ENCODE measurements around the gene GPD1L. TPM values are rescaled to one million over a fixed set of nuclear protein-coding genes. Genes with fewer than 3 reads are reported as not detected.
A peak's percentile ranks its signal among the peaks of the same experiment; 100 is the strongest.
"Not testable (repeated sequence)": the region's sequence is repeated elsewhere in the genome, so short reads cannot be mapped to it uniquely, and the experiment has no call there.

GPD1L gene
- total RNA-seq (2014; rRNA removed; shearing (Covaris generic)), result 11.9 and 16.5 TPM in 2 replicates
- polyA plus RNA-seq (2015; cell fraction: cytosol; rRNA removed), result 10.5 and 11.7 TPM in 2 replicates
- 8.6 and 11.3 TPM in 2 replicates for polyA plus RNA-seq (2015; cell fraction: nucleus; rRNA removed)

DNA sequence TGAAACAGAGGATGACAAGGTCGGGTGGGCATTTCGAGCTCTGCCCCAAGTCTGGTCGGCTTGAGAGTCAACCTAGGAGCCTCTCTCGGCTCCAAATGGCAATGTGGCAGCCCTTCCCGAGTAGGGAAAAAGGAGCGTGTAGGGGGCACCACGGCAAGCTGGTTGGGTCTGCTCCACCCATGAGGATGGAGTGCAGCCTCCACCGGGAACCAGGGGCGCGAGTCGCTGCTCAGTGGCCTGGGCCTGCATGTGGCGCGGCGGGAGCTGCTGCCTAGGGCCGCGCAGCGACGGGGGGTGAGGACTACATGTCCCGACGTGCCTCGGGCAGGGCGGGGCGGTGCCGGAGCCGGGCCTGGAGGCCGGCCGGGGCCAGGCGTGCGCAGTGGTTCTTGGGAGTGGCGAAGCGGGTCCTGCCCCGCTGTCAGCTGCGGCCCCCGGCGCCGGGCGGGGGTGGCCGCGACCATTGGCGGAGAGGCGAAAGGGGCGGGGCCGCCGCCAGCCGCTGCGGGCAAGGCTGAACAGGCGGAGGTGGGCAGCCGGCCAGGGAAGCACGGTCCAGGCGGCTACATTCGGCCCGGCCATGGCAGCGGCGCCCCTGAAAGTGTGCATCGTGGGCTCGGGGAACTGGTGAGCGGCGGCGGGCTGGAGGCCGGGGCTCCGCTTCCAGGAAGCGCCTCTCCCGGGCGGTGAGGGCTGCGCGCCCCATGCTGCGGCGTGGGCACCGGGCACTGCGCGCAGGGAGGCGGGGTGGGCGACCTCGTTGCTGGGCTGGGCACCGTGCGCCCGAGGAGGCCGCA, at the start of gene GPD1L:
Gene GPD1L, plus strand, starts transcription at position 489 of the 797 bp plus-strand sequence. Its CDS starts 92 bp downstream, at position 581.
- peak; percentile 95 for DNase-seq (ENCODE audit: low read depth)

DNA sequence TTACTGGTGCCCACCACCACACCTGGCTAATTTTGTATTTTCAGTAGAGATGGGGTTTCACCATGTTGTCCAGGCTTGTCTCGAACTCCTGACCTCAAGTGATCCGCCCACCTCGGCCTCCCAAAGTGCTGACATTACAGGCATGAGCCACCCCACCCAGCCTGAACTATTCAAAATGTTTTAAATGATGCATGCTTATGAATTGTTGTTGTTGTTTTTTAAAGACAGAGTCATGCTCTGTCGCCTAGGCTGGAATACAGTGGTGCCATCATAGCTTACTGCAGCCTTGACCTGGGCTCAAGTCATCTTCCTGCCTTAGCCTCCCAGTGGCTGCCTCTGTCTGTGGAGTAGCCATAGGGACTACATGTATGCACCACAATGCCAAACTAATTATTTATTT, 48.0 kb upstream of the GPD1L start:
- DNase-seq (ENCODE audit: low read depth), result not testable (repeated sequence)

DNA sequence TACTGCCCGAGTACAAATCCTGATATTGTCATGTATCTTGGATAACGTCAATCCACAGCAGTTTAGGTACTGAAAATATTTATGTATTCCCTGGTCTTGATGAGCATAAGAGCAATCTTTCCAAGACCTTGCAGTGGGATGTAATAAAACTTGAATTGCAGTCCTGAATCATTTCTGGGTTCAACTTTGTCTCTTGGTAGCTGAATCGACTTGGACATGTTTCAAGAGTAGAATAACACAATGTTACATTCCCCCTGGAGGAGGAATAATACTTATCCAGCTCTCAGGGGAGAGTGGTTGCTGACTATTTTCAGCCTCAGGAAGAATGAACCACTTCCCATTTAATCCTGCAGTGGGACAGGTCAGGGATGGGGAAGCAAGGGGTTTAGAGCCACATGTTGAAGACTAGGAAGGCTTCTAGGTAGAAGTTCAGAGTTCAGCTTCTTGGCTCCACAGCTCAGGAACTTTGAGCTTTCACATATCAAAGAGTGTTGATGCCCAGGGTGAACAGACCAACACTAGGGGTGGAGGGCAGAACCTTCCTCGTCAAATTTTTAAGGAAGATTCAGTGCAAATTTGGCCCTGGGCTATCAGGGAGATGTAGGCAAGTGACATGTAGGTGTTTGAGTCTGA, 43.4 kb upstream of the GPD1L start:
- no peak for DNase-seq (ENCODE audit: low read depth)

DNA sequence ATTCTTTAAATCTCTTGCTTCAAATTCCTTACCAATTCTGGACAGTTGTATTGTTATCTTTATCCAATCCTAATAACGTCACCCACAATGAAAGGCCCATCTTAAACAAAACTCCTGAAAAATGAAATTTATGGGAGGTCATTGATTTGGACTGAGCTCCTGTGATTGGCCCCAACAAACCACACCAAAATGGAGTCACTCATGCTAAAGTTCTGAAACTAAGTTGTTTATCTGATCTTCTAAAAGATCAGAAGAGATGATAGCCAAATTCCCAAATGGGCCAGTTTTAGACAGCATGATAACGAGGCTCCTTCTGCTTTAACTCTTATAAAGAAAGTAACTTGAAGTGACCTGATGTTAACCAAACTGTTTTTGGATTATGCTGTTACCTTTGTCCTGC, 39.7 kb upstream of the GPD1L start:
- no peak for DNase-seq (ENCODE audit: low read depth)

DNA sequence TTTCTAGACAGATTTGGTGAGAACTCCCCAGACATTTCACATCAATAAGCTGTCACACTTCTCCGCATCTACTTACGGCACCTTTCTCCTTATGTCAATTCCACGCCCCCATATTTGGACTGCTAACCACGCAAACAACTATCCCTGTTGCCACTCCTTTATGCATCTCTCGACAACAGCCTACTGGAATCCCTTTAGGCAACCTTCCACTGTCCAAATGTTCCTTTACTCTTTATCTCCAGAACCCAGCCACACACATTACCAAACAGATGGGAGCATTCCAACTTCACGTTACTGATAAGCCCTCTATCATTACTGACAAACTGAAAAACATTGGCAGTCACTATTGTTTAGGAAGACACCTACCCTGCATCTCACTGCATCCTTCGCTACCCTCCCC, 32.2 kb upstream of the GPD1L start:
- DNase-seq (ENCODE audit: low read depth), result not testable (repeated sequence)

DNA sequence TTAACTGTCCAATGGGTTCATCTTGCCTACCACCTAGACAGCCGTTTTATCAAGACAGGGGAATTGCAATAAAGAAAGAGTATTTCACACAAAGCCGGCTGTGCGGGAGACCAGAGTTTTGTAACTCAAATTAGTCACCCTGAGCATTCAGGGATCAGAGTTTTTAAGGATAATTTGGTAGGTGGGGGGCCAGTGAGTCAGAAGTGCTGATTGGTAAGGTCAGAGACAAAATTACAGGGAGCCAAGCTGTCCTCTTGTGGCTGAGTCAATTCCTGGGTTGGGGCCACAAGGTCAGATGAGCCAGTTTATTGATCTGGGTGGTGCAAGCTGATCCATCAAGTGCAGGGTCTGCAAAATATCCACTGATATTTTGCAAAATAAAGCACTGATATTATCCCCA, 29.9 kb upstream of the GPD1L start:
- DNase-seq (ENCODE audit: low read depth), result peak; percentile 68

DNA sequence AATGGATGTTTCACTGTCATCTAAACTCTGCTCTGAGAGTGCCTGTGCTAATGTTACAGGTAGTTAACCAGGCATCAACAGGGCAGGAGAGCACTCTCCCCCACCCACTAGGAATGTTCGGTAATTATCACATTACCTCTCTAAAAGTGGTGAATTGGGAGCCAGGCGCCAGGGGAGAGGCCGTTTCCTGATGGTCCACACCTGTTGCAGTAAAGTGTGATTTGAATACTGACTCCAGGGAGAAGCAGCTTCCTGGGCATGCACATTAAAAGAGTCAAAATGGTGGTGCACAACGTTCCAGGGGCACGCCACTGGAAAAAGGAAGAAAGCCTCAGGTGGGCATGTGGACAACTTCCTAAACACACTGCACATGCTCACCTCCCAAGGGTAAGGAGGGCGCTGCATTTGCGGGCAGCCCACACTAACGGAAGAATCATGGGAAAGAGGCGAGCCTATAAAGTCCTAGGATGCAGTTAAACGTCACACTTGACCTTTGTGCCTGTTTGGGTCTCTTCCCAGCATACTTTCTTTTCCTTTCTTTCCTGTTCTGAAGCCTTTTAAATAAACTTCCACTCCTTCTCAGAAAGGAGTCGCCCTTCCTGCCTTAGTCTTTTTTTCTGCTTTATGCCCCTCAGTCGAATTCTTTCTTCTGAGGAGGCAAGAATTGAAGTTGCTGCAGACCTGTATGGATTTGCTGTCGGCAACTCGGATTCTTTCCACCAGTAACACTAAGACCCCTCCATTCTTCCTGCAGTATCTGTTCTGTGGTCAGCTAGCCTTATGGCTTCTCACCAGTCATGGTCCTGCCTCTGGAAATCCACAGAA, 28.9 kb upstream of the GPD1L start:
- no peak for DNase-seq (ENCODE audit: low read depth)

DNA sequence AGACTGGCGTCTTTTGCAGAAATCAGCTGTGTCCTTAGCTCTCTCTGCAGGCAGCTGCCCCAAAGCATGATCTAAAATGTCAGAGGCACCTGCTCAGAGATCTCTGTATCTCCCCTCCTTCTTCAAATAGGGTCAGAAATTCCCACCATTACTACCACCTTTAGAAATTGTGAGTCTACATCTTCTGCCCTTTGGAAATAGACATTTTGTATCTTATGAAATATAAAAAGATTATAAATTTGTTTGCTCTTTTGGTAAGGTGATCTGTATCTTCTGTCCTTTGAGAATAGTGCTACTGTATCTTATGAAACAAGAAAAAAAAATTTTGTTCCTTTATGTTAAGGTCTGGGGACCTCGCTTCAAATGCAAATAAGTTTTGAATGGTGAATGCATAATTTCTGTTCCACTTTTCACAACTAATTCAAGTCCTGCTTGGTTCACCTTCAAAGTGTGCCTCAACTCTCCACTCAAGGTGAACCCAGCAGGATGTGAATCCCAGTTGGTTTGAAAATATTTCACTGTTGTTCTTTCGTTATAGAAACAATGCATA, 28.3 kb upstream of the GPD1L start:
- no peak for DNase-seq (ENCODE audit: low read depth)

DNA sequence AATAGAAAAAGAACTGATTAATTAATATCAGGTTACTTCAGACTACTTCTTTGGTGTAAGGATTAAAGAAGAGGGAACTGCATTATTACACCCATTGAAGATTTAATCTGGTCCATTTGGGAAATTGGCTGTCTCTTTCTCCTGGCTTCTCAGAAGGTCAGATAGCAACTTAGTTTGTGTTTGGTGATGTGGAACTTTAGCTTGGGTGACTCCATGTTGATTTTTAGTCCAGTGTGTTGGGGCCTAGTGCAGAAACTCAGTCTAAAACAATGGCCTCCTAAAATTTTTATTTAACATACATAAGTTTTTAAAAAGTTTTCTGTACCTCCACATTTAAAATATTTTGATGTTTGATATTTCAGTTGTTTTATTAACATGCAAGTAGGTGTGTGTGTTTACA, 27.6 kb upstream of the GPD1L start:
- DNase-seq (ENCODE audit: low read depth), result no peak

DNA sequence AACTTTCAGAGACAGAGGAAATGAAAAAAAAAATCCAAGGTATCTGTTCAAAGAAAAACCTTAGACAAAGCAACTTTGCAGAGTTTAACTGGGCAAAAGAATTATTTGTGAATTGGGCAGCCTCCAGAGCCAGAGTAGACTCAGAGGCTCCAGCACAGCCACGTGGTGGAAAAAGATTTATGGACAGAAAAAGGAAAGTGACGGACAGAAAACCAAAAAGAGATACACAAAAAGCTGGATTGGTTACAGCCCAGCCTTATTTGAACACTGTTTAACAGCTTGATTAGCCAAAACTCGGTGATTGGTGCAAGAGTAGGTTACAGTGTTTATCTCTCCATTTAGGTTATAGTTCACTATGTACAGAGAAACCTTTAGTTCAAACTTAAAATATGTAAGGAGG, 23.7 kb upstream of the GPD1L start:
- no peak for DNase-seq (ENCODE audit: low read depth)

DNA sequence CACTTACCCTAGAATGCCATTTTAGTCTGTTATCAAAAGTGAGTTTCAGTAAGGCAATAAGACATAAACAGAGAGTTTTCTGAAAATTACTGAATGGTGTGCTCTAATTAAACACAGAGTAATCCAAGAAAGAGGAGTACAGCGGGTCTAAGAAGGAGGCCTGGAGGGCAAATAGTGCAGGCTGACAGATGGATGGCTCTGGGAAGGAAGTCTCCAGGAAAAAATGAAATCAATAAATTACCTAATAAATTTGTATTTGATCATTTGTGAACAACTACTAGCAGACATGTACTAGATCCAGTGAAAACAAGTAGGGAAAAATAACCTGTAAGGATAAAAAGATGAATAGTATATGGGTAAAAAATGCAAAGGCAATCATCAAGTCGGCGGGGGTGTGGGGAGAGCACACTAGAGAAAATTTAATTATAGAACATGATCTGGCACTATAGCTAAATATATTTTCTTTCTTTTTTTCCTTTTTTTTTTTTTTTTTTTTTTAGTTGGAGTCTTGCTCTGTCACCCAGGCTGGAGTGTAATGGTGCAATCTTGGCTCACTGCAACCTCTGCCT, 22.6 kb upstream of the GPD1L start:
- DNase-seq (ENCODE audit: low read depth), result no peak

DNA sequence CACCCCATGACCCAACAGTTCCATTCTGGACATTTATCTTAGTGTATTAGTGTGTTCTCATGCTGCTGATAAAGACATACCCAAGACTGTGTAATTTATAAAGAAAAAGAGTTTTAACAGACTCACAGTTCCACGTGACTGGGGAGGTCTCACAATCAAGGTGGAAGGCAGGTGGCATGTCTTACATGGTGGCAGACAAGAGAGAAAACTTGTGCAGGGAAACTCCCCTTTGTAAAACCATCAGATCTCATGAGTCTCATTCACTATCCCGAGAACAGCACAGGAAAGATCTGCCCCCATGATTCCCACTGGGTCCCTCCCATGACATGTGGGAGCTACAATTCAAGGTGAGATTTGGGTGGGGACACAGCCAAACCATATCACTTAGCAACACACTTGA, 21.6 kb upstream of the GPD1L start:
- no peak for DNase-seq (ENCODE audit: low read depth)

DNA sequence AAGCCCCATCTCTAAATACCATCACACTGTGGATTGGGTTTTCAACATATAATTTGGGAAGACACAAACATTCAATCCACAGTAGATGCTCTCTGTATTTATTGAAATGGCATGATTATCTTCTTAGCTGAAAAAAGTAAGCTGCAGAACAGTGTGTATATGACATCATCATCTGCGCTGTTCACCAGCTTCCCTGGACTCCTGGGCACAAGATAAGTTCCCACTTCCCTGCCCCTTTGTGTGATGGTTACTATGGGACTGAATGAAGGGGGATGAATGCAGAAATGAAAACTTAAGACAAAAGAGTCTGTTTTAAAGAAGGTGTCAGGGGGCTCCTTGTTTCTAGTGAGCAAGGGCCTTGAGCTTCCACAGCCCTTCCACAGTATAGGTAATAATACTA, 20.0 kb upstream of the GPD1L start:
- DNase-seq (ENCODE audit: low read depth), result no peak

DNA sequence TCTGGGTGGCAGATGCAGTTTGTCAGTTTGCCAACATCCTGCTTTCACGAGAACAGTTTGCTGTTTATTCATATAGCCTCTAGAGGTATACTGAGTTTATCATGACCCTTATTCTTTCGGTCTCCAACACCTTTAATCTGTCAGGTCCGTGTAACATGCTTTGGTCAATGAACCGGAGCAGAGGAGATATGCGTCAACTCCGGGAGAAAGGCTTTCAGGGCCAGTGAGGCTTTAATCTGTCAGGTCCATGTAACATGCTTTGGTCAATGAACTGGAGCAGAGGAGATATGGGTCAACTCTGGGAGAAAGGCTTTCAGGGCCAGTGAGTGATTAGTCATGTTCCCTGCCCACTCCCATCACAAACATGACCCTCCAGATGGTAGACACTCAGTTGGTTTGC, 16.9 kb upstream of the GPD1L start:
- no peak for DNase-seq (ENCODE audit: low read depth)

DNA sequence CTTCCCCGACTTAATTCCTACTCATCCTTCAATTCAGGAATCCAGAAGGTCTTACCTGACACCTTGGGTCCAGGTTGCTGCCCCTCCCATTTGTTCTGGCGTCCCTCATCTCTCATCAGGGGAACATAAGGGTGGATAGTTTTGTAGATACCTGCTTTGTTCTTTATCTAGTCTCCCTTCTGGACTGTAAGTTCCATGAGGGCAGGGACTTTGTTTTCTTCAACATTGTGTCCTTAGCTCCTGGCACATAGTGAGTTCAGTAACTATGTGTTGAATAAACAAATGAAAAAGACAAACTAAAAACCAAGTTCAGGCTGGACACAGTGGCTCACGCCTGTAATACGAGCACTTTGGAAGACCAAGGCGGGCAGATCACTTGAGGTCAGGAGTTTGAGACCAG, 13.2 kb upstream of the GPD1L start:
- DNase-seq (ENCODE audit: low read depth), result no peak

DNA sequence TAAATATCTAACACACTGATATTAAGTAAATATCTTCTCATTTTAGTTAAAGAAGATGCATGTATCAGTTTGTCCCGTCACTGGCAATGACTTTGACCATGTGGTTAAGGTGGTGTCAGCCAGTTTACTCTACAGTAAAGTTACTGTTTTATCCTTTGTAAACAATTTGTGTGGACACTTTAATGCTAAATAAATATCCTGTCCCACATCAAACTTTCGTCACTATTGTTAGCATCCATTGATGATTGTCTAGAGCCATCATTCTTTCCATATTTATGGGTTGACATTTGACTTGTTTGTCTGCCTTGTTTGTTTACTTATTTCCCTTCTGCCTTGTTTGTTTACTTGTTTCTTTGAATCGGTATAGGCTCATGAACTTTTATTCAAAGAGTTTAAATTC, 11.0 kb upstream of the GPD1L start:
- no peak for DNase-seq (ENCODE audit: low read depth)

DNA sequence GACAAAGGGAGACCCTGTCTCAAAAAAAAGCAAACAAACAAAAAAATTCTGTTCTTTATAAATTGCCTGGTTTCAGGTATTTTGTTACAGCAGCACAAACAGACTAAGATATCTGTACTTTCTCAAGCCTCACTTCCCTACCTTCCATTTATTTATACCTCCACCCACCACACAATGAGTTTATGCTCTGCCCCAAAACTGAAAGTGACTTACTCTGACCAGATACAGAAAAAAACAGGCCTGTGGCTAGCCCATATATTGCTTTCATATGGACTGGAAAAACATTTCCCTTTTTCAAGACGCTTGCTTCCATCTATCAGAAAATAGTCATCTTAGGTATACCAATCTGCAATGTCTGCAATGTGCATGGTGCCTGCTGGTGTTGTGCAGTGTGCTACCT, 8.7 kb upstream of the GPD1L start:
- DNase-seq (ENCODE audit: low read depth), result no peak

DNA sequence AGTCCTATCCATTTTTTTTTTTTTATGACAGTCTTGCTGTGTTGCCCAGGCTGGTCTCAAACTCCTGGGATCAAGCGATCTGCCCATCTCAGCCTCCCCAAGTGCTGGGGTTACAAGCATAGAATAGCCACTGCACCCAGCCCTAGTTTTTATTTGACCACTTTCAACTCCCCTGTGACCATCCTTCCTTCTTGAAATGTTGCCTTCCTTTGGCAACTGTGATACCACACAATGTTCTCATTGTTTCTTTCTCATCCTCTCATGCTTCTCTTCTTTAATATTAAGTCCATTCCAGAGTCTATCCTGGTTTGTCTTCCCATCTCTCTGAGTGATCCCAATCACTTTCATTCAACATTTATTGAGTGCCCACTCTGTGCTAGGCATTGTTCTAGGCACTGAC, 7.9 kb upstream of the GPD1L start:
- no peak for DNase-seq (ENCODE audit: low read depth)

DNA sequence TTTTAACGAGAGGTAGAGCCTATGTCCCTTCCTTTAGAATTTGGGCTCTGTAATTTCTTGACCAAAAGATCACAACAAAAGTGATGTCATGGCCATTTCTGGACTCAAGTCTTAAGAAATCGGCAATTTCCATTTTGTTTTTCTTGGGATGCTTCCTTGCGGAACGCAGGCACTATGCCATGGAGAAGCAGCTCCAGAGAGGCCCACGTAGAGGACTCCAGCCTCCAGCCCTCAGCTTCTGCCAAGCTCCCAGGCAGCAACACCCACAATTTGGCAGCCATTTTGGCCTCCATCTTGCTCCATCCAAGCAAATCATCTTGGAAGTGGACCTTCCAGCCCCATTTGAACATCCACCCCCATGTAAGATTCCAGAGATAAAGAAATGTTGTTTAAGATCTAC, 6.0 kb upstream of the GPD1L start:
- no peak for DNase-seq (ENCODE audit: low read depth)

DNA sequence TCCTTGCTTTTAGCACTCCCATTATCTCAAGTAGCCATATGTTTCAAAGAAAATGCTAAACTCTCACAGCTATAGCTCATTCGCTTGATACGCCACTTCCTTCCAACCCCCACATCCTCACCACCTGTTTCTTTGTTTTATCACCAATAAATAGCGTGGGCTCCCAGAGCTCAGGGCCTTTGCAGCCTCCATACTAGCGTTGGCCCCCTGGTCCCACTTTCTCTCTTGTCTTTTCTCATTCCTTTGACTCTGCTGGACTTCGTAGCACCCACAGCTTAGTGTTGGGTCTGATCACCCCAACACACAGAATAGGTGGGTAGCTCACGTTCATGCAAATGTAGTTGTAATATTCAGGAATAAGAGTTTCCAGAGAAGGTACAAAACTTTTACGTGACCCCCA, 4.1 kb upstream of the GPD1L start:
- no peak for DNase-seq (ENCODE audit: low read depth)

DNA sequence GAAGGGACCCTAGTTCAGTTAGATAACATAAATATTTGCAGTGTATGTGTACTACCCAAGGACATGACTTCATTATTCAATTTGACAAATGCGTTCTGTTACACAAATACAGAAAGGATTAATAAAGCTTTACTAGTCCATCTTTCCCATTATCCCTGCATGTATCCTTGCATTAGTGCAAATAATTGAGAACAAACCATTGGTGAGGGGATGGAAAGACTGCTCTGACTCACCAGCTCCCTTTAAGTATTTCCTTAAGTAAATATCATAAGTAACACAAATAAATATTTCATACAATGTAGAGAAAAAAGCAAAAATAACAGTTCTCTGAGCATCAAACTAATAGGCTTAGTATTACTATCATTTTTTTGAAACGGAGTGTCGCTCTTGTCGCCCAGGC, 1.9 kb upstream of the GPD1L start:
- no peak for DNase-seq (ENCODE audit: low read depth)
